GM18502 (cell line): ENCODE data around the gene CKMT1A.

Experiments
- ATAC-seq: cut with Tn5 transposase; IDR thresholded peaks from one replicate; pipeline ENCODE4 v1.9.1; 2021; ENCODE audit warnings: mild to moderate bottlenecking; ENCODE audit not compliant: unreplicated experiment, poor library complexity

The CKMT1A gene

DNA sequence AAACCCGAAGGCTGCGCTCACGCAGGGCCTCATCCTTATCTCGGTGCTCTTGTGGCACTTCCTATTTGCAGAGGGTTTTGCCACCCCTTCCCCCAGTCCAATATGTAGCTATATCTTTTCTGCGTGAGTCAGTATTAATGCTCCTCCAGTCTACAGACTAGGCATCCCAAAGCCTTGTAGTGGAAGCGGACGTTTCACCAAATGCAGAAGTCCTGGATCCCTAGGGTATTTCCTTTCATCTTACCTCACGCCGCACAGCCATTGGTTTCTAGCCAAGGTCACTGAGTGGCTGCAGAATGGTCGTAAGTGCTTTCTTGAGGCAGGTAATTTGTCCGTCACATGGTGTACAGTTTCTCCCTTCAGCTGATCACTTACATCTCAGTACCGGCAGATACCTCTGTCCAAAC is 53.2 kb downstream of the CKMT1A start:
- ATAC-seq, result peak; percentile 17

DNA sequence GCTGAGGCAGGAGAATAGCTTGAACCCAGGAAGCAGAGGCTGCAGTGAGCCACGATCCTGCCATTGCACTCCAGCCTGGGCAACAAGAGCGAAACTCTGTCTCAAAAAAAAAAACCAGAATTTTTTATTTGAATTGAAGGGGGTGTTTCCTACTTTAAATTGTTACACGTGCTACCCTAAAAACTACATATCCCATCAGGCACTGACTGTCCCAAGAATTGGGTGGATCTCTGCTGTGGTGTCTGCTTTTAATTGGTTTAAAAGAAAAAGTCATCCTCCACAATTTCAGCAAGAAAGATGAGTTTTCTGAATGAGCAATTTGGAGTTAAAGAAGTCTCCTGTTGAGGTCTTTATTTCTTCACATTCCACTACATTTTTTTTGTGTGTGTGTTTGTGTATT is 54.7 kb downstream of the CKMT1A start:
- no peak for ATAC-seq
